Calu3 (cell line): Measurements from ENCODE around the gene SIRT5. TPM values are rescaled to one million over a fixed set of nuclear protein-coding genes. Genes with fewer than 3 reads are reported as not detected.

Experiments used
- BruUV-seq: library from RNA; stranded (reverse); fragments of 400-500 nt; replicated peaks from 2 replicates; lab custom pipeline; 2021; lab: Mats Ljungman, UMichigan
- CTCF ChIA-PET: fragments of 300-600 bp; sonication (Branson Sonifier 250); formaldehyde crosslinking; loops from one replicate; lab custom pipeline; 2022; ENCODE audit warnings: antibody characterized with exemption; lab: Charles Lee
- DNase-seq: peaks from one replicate; pipeline ENCODE4 v3.0.0; 2022
- H3K27ac Mint-ChIP-seq: one replicate; pipeline ENCODE4 v1.8.0; 2022; ENCODE audit warnings: mixed read lengths; ENCODE audit not compliant: unreplicated experiment
- H3K27me3 Mint-ChIP-seq: one replicate; pipeline ENCODE4 v1.8.0; 2022; ENCODE audit warnings: mixed read lengths; ENCODE audit not compliant: unreplicated experiment
- H3K36me3 Mint-ChIP-seq: one replicate; pipeline ENCODE4 v1.8.0; 2022; ENCODE audit warnings: mild to moderate bottlenecking, moderate library complexity, mixed read lengths; ENCODE audit not compliant: insufficient read depth, unreplicated experiment
- H3K4me1 Mint-ChIP-seq: one replicate; pipeline ENCODE4 v1.8.0; 2022; ENCODE audit warnings: mild to moderate bottlenecking, low read depth, mixed read lengths; ENCODE audit not compliant: unreplicated experiment
- H3K4me3 Mint-ChIP-seq: one replicate; pipeline ENCODE4 v1.8.0; 2022; ENCODE audit warnings: mild to moderate bottlenecking, low read depth, moderate library complexity, mixed read lengths; ENCODE audit not compliant: unreplicated experiment
- H3K9me3 Mint-ChIP-seq: one replicate; pipeline ENCODE4 v1.8.0; 2022; ENCODE audit warnings: low read depth, mixed read lengths; ENCODE audit not compliant: unreplicated experiment
- intact Hi-C: fragments of 100-400 bp; cut with micrococcal nuclease; formaldehyde crosslinking; loops from one replicate; pipeline ENCODE4 v1.10.0; 2022; ENCODE audit not compliant: unreplicated experiment
- total RNA-seq: library from RNA; stranded (reverse); gene quantifications from 2 replicates; pipeline ENCODE4 v1.2.3, GENCODE V29; 2022
- TF ChIP-seq, protein P1 (sequence below): fragments of 200-600 bp; IDR thresholded peaks from one replicate; pipeline ENCODE4 v1.8.0; 2022; ENCODE audit warnings: antibody characterized with exemption; ENCODE audit not compliant: unreplicated experiment

Gene SIRT5
- total RNA-seq, 1 experiment from 2014 or later: 13.5 TPM

DNA sequence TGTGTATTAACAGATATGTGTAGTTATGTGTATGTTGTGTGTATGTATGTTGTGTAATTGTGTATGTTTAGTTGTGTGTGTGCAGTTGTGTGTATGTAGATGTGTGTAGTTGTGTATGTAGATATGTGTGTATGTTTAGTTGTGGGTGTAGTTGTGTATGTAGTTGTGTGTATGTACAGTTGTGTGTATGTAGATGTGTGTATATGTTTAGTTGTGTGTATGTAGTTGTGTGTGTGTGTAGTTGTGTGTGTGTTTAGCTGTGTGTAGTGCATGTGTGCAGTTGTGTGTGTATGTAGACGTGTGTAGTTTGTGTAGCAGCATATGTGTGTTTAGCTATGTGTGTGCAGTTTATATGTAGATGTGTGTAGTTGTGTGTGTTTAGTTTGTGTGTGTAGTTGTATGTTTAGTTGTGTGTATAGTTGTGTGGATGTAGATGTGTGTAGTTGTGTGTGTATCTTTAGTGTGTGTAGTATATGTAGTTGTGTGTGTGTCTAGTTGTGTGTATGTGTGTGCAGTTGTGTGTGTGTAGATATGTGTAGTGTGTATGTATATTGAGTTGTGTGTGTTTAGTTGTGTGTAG, 16.3 kb downstream of the SIRT5 start:
- no peak for DNase-seq
- H3K4me3 Mint-ChIP-seq: no peak overlapping the region
- intact Hi-C loops: no loop called here
- no peaks in the 10 kb centered on the region for H3K27me3 Mint-ChIP-seq
- no peaks in the 10 kb centered on the region for H3K9me3 Mint-ChIP-seq
- CTCF ChIA-PET: no interaction called here
- no peak overlapping the region for H3K27ac Mint-ChIP-seq
- peaks cover 4% of the 10 kb centered on the region for H3K36me3 Mint-ChIP-seq
- TF ChIP-seq, protein P1, sequence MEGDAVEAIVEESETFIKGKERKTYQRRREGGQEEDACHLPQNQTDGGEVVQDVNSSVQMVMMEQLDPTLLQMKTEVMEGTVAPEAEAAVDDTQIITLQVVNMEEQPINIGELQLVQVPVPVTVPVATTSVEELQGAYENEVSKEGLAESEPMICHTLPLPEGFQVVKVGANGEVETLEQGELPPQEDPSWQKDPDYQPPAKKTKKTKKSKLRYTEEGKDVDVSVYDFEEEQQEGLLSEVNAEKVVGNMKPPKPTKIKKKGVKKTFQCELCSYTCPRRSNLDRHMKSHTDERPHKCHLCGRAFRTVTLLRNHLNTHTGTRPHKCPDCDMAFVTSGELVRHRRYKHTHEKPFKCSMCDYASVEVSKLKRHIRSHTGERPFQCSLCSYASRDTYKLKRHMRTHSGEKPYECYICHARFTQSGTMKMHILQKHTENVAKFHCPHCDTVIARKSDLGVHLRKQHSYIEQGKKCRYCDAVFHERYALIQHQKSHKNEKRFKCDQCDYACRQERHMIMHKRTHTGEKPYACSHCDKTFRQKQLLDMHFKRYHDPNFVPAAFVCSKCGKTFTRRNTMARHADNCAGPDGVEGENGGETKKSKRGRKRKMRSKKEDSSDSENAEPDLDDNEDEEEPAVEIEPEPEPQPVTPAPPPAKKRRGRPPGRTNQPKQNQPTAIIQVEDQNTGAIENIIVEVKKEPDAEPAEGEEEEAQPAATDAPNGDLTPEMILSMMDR: no peak
- H3K4me1 Mint-ChIP-seq: no peaks in the 10 kb centered on the region
- BruUV-seq: no TSS peak

DNA sequence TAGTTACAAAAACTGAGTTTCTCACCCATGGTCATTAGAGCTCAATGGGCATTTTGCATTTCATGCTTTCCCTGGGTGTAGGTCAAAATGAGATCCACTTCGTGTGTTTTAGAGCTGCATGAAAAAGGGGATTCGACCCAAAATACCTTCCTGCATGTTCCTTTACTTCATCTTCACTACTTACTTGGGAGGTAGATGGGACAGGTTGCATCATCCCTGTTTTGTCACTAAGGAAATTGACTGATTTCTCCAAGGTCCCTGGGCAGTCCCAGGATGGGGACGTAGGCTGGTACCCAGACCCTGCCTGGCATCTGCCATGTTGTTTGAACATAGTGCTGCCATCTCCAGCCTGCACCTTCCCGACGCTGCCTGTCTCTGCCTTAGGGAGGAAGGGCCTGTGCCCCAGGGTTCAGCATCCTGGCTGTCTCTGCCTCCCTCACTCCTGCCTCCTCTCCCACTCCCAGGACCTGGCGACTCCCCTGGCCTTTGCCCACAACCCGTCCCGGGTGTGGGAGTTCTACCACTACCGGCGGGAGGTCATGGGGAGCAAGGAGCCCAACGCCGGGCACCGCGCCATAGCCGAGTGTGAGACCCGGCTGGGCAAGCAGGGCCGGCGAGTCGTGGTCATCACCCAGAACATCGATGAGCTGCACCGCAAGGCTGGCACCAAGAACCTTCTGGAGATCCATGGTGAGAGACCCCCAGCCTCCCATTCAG, 17.0 kb downstream of the SIRT5 start:
- intact Hi-C loops: no loop called here
- Mint-ChIP-seq H3K36me3 (peaks cover 4% of the 10 kb centered on the region), H3K4me3 (no peak overlapping the region), H3K9me3 (no peaks in the 10 kb centered on the region), H3K27ac (no peak overlapping the region), H3K27me3 (no peaks in the 10 kb centered on the region), H3K4me1 (no peaks in the 10 kb centered on the region)
- DNase-seq: no peak
- TF ChIP-seq, protein P1: no peak
- CTCF ChIA-PET: no interaction called here
- no TSS peak for BruUV-seq

DNA sequence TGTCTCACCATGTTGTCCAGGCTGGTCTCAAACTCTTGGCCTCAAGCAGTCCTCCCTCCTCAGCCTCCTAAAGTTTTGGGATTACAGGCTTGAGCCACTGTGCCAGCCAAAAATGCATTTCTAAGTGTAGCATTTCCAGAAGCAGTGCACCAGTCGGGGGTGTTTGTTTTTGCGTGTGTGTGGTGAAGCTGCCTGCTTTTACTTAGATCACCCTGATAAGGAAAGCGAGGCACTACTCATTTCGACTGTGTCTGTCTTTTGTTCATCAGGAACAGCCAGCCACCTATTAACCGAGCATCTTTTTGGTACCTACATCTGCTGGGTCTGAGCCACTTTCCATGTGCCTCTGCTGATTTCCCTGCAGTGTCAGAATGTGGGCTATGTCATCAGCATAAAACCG, 18.7 kb downstream of the SIRT5 start:
- Mint-ChIP-seq H3K36me3 (peaks cover 6% of the 10 kb centered on the region), H3K27ac (no peak overlapping the region), H3K4me1 (no peaks in the 10 kb centered on the region), H3K27me3 (no peaks in the 10 kb centered on the region), H3K4me3 (no peak overlapping the region), H3K9me3 (no peaks in the 10 kb centered on the region)
- DNase-seq: no peak
- CTCF ChIA-PET: no interaction called here
- no TSS peak for BruUV-seq
- intact Hi-C loops: no loop called here
- TF ChIP-seq, protein P1: no peak

DNA sequence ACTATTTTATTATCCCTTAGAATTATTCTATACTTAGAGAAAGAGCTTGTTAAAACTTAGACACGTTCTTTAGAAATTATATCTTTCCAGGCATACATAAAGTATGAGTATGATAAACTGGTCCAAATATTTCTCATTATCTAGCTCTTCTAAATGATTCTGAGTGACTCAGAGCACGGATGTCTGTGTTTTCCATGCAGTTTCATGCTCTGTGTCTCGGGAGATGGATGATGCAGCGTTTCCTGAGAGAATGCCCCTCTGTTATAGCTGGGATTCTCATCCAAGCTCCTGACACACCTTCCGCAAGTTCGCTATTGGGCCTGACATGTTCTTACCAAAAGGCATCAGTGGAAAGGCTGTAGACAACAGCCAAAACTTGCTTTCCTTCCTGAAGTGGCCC, 19.3 kb downstream of the SIRT5 start:
- H3K9me3 Mint-ChIP-seq: no peaks in the 10 kb centered on the region
- TF ChIP-seq, protein P1: no peak
- DNase-seq: no peak
- CTCF ChIA-PET: no interaction called here
- H3K4me1 Mint-ChIP-seq: no peaks in the 10 kb centered on the region
- H3K36me3 Mint-ChIP-seq: peaks cover 6% of the 10 kb centered on the region
- H3K27ac Mint-ChIP-seq: no peak overlapping the region
- H3K4me3 Mint-ChIP-seq: no peak overlapping the region
- intact Hi-C loops: no loop called here
- no TSS peak for BruUV-seq
- no peaks in the 10 kb centered on the region for H3K27me3 Mint-ChIP-seq
